ENCODE data around the gene ART5. TPM values are rescaled to one million over a fixed set of nuclear protein-coding genes. Genes with fewer than 3 reads are reported as not detected.
"Not testable (repeated sequence)": the region's sequence is repeated elsewhere in the genome, so short reads cannot be mapped to it uniquely, and the experiment has no call there.

The ART5 gene
- total and polyA plus RNA-seq, 8 donors: 0.45 to 0.62 TPM; not detected in 6

GRCh38 chr11:3648843-3649242 is 7.1 kb upstream of the ART5 start:
- H3K36me3 ChIP-seq; H3K4me3 ChIP-seq; H3K4me1 ChIP-seq; H3K27ac ChIP-seq; DNase-seq; H3K9me3 ChIP-seq; intact Hi-C loops (cut with DNase I; ENCODE audit: low total_unique reads): not testable (repeated sequence)
- H3K27me3 ChIP-seq: peaks cover 0 to 11% (median 4%) of the 10 kb centered on the region in 3 donors
- WGBS, 5 donors: 58 to 74% (median 64%) methylated on average over 11 to 13 of the region's 13 CpGs

DNA sequence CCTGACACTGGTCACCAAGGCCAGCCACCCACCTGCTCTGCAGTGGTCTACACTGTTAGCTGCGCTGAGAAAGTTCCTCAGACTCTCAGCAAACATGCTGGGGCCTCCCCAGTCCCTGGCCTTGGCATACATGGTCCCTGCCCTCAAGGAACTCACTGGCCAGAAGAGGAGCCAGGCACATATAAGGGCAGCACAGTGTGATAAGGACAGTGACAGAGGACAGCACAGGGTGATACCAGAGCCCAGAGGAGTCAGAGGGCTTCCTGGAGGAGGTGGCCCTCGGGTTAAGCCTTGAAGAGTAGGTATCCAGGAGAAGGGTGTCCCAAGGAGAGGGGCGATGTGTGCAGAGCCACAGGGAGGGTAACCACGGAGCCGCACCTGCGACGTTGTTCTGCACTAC is 3.8 kb upstream of the ART5 start:
- Histone ChIP-seq H3K27ac (no peak overlapping the region), H3K4me1 (peaks cover 11 to 21% (median 18%) of the 10 kb centered on the region in 4 donors), H3K27me3 (peaks cover 0 to 31% (median 4%) of the 10 kb centered on the region in 3 donors), H3K36me3 (no peaks in the 10 kb centered on the region), H3K4me3 (no peak overlapping the region), H3K9me3 (no peaks in the 10 kb centered on the region)
- no peak for DNase-seq
- intact Hi-C loops (cut with DNase I; ENCODE audit: low total_unique reads): no loop called here
- WGBS, 5 donors: 72 to 87% (median 83%) methylated on average over 7 of the region's 7 CpGs
- TF ChIP-seq POLR2A (IDR thresholded peaks at IDR 0.05): no peak
- no peak for TF ChIP-seq CTCF (IDR thresholded peaks at IDR 0.05)
- no peak for TF ChIP-seq EP300 (IDR thresholded peaks at IDR 0.05)
- no peak for TF ChIP-seq POLR2AphosphoS5 (IDR thresholded peaks at IDR 0.05)

DNA sequence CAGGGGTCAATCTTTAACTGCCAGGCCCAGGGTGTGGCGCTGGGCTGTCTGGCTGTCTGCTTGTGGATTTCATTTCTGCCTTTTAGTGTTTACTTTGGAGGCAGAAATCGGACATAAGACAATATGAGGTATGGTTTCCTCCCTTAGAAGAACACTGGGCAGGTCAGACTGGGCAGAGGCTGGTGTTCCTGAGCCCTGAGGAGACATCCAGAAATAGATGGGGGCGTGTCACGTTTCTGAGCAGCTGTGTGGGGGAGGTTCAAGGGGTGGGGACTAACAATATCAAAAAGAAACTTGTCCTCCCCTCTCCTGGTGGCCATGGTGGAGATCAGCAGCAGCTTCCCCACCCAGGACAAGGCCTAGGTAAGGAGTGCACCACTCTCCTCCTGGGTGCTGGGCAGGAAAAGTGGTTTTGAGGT is 3.0 kb upstream of the ART5 start, which contains the start of gene ART1:
TSS of gene ART1 (plus strand) at position 312 of the 419 bp plus-strand sequence. CDS start 14,086 bp downstream, outside the sequence.
- no peak within 1 kb of the TSS for H3K27ac ChIP-seq
- DNase-seq: no peak
- peaks cover 11 to 21% (median 18%) of the 10 kb centered on the region in 4 donors for H3K4me1 ChIP-seq
- intact Hi-C loops (cut with DNase I; ENCODE audit: low total_unique reads): no loop called here
- no peaks in the 10 kb centered on the region for H3K36me3 ChIP-seq
- no peak for TF ChIP-seq EP300 (IDR thresholded peaks at IDR 0.05)
- TF ChIP-seq POLR2AphosphoS5 (IDR thresholded peaks at IDR 0.05): no peak
- TF ChIP-seq POLR2A (IDR thresholded peaks at IDR 0.05): no peak
- TF ChIP-seq CTCF (IDR thresholded peaks at IDR 0.05): no peak
- peaks cover 0 to 31% (median 4%) of the 10 kb centered on the region in 3 donors for H3K27me3 ChIP-seq
- WGBS, 5 donors: 56 to 70% (median 65%) methylated on average over 4 of the region's 4 CpGs
- H3K9me3 ChIP-seq: no peaks in the 10 kb centered on the region
- H3K4me3 ChIP-seq: no peak within 1 kb of the TSS

GRCh38 chr11:3643102-3643546 is 1.3 kb upstream of the ART5 start:
- WGBS, 5 donors: 29 to 48% (median 36%) methylated on average over 11 of the region's 11 CpGs
- Histone ChIP-seq H3K27me3 (peaks cover 0 to 20% (median 4%) of the 10 kb centered on the region in 3 donors), H3K4me3 (peak overlapping the region in 3 of 4 donors; percentile 47 to 64 (median 51)), H3K4me1 (peaks cover 11 to 21% (median 18%) of the 10 kb centered on the region in 4 donors)
- H3K27ac ChIP-seq; H3K36me3 ChIP-seq; intact Hi-C loops (cut with DNase I; ENCODE audit: low total_unique reads); H3K9me3 ChIP-seq: not testable (repeated sequence)
- peak in 1 of 2 donors; percentile 21 for DNase-seq

DNA sequence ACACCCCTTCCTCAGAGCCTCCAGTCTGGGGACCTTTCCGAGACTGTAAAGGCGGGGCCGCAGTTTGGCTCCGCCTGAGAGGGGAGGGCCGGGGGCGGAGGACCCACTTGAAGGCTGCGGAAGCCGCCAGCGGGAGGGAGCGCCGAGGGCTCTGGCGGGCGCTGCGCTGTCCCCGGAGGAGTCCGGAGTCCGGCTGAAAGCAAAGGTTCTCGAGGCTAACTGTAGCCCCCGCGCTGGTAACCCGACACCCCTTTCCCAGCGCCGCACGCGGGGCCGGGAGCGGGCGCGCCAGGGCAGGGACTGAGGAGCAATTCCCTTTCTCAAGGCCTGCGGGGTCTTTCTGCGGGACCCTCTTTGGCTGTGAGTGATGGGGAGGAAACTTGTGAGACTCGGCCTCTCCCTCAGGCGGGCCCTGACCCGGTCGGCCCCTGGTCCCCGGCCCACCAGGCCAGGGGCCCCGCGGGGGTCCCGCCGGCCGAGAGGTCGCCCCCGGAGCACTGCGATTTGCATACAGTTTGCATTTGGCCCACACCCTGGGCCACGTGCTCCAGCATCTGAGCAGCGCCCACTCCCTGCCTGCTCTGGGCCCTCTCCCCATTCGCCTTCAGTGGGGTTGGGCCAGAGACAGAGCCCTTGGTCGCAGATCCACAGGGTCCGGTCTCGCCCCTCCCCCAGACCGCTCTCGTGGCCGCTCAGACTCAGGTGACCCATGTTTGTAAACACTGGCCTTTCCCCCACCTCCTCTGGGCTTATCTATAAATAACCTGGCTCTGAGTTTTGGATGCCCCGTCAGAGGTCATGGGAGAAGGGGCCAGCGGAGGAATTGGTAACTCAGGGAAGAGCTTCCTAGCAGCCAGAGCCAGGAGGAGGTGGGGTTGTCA is 519 bp upstream of the ART5 start:
- Histone ChIP-seq H3K36me3 (no peaks in the 10 kb centered on the region), H3K27ac (peak overlapping the region in 3 of 5 donors; percentile 17 to 63 (median 34)), H3K27me3 (peaks cover 0 to 20% (median 4%) of the 10 kb centered on the region in 3 donors), H3K4me1 (peaks cover 11 to 21% (median 18%) of the 10 kb centered on the region in 4 donors), H3K9me3 (no peaks in the 10 kb centered on the region), H3K4me3 (peak overlapping the region; percentile 47 to 64 (median 54))
- TF ChIP-seq POLR2AphosphoS5 (IDR thresholded peaks at IDR 0.05) (peak in 2 of 3 donors; percentile 35 to 37), POLR2A (IDR thresholded peaks at IDR 0.05) (no peak)
- 0 to 2% (median 1%) methylated on average over 10 to 55 of the region's 55 CpGs for WGBS, 5 donors
- intact Hi-C loops (cut with DNase I; ENCODE audit: low total_unique reads): no loop called here
- DNase-seq: peak; percentile 85 to 93
